ENCODE data around the gene ATXN10.

GRCh38 chr22:45878051-45878781 lies 206.6 kb downstream of the ATXN10 start:
- TF ChIP-seq, protein P1, sequence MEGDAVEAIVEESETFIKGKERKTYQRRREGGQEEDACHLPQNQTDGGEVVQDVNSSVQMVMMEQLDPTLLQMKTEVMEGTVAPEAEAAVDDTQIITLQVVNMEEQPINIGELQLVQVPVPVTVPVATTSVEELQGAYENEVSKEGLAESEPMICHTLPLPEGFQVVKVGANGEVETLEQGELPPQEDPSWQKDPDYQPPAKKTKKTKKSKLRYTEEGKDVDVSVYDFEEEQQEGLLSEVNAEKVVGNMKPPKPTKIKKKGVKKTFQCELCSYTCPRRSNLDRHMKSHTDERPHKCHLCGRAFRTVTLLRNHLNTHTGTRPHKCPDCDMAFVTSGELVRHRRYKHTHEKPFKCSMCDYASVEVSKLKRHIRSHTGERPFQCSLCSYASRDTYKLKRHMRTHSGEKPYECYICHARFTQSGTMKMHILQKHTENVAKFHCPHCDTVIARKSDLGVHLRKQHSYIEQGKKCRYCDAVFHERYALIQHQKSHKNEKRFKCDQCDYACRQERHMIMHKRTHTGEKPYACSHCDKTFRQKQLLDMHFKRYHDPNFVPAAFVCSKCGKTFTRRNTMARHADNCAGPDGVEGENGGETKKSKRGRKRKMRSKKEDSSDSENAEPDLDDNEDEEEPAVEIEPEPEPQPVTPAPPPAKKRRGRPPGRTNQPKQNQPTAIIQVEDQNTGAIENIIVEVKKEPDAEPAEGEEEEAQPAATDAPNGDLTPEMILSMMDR (conservative IDR thresholded peaks at IDR 0.05), result no peak
- TF ChIP-seq ZFX (IDR thresholded peaks at IDR 0.05), result no peak
